ENCODE data around the gene ENTPD1. TPM values are rescaled to one million over a fixed set of nuclear protein-coding genes. Genes with fewer than 3 reads are reported as not detected.
A peak's percentile ranks its signal among the peaks of the same experiment; 100 is the strongest.

The ENTPD1 gene
- total and polyA plus RNA-seq, 9 of the 15 experiments (the other 6 are each of a cell fraction or from before 2014, with no cell fraction given): 0.07 to 1.5 (median 0.37) TPM

DNA sequence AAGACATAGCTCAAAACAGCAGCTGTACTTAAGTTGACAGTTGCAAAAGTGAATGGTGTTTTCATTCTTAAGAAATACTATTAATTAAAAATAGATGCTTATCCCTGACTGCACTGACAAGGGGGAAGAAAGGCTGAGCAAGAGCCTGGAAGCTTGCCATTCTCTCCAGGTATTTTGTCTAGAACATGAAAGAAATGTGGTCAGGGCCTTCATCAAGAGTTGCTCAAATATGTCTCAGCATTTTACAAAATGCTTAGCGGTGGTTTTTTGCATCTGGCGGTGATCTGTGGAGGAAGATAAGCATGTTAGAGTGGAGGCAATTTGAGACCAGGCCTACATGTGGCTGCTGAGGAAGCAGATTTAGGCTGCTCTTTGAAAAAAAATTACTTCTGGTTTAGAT is 105.4 kb downstream of the ENTPD1 start:
- Histone ChIP-seq H3K27ac (ENCODE audit: extremely low read depth, low read depth, low read length) (no peak overlapping the region), H3K4me1 (replicated peaks in 1 of 2; ENCODE audit: control insufficient read depth in 2 of 2, insufficient read depth in 2 of 2, low read length in 2 of 2) (no peaks in the 10 kb centered on the region), H2AFZ (ENCODE audit: low read depth, low read length) (no peak overlapping the region), H3K27me3 (ENCODE audit: control insufficient read depth in 2 of 2, insufficient read depth in 2 of 2, low read length in 2 of 2) (no peaks in the 10 kb centered on the region), H3K79me2 (ENCODE audit: control insufficient read depth, insufficient read depth, low read length) (no peaks in the 10 kb centered on the region), H3K36me3 (ENCODE audit: control insufficient read depth, insufficient read depth, low read length) (no peaks in the 10 kb centered on the region), H3K9me3 (replicated peaks; ENCODE audit: control insufficient read depth, insufficient read depth, low read depth, low read length) (no peaks in the 10 kb centered on the region), H3K9me1 (ENCODE audit: control insufficient read depth, insufficient read depth, low read length) (no peaks in the 10 kb centered on the region), H3K9ac (ENCODE audit: insufficient read depth in 1 of 2, low read depth in 2 of 2, low read length in 2 of 2) (no peak overlapping the region), H3K4me2 (ENCODE audit: insufficient read depth, low read length) (no peak overlapping the region), H3K4me3 (no peak overlapping the region), H4K20me1 (replicated peaks; ENCODE audit: control insufficient read depth, insufficient read depth, low read length) (no peaks in the 10 kb centered on the region)
- no TSS peak for BruUV-seq (replicated peaks)
- intact Hi-C loops (cut with micrococcal nuclease) (no loop called here), in situ Hi-C loops (cut with MboI) (no loop called here)
- ATAC-seq (no peak), FAIRE-seq (no peak), DNase-seq (ENCODE audit: extremely low read depth in 1 of 4, low spot score in 3 of 4) (no peak)
- ChIA-PET POLR2A (interaction anchor here (1.0 kb wide), 1 partner anchor 13 kb away, joined by 3 read pairs; no protein-coding TSS in a partner anchor), CTCF (ENCODE audit: low intra/inter-chr PET ratio) (interaction anchor here (0.6 kb wide), 1 partner anchor 169 kb away, joined by 3 read pairs; no protein-coding TSS in a partner anchor)
- WGBS (ENCODE audit: insufficient coverage, low coverage, missing lambda C conversion rate): 30% methylated on average over 2 of the region's 2 CpGs
- TF ChIP-seq, protein P1, sequence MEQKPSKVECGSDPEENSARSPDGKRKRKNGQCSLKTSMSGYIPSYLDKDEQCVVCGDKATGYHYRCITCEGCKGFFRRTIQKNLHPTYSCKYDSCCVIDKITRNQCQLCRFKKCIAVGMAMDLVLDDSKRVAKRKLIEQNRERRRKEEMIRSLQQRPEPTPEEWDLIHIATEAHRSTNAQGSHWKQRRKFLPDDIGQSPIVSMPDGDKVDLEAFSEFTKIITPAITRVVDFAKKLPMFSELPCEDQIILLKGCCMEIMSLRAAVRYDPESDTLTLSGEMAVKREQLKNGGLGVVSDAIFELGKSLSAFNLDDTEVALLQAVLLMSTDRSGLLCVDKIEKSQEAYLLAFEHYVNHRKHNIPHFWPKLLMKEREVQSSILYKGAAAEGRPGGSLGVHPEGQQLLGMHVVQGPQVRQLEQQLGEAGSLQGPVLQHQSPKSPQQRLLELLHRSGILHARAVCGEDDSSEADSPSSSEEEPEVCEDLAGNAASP (IDR thresholded peaks at IDR 0.05): no peak
- TF ChIP-seq, protein P2, sequence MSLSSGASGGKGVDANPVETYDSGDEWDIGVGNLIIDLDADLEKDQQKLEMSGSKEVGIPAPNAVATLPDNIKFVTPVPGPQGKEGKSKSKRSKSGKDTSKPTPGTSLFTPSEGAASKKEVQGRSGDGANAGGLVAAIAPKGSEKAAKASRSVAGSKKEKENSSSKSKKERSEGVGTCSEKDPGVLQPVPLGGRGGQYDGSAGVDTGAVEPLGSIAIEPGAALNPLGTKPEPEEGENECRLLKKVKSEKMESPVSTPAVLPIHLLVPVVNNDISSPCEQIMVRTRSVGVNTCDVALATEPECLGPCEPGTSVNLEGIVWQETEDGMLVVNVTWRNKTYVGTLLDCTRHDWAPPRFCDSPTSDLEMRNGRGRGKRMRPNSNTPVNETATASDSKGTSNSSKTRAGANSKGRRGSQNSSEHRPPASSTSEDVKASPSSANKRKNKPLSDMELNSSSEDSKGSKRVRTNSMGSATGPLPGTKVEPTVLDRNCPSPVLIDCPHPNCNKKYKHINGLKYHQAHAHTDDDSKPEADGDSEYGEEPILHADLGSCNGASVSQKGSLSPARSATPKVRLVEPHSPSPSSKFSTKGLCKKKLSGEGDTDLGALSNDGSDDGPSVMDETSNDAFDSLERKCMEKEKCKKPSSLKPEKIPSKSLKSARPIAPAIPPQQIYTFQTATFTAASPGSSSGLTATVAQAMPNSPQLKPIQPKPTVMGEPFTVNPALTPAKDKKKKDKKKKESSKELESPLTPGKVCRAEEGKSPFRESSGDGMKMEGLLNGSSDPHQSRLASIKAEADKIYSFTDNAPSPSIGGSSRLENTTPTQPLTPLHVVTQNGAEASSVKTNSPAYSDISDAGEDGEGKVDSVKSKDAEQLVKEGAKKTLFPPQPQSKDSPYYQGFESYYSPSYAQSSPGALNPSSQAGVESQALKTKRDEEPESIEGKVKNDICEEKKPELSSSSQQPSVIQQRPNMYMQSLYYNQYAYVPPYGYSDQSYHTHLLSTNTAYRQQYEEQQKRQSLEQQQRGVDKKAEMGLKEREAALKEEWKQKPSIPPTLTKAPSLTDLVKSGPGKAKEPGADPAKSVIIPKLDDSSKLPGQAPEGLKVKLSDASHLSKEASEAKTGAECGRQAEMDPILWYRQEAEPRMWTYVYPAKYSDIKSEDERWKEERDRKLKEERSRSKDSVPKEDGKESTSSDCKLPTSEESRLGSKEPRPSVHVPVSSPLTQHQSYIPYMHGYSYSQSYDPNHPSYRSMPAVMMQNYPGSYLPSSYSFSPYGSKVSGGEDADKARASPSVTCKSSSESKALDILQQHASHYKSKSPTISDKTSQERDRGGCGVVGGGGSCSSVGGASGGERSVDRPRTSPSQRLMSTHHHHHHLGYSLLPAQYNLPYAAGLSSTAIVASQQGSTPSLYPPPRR (CRISPR knock-in tag; IDR thresholded peaks at IDR 0.05; ENCODE audit: borderline replicate concordance): no peak
- TF ChIP-seq SETDB1 (IDR thresholded peaks at IDR 0.05; ENCODE audit: low read length): no peak
- no peak for TF ChIP-seq ZNF41 (CRISPR knock-in tag; conservative IDR thresholded peaks at IDR 0.05)
- TF ChIP-seq ZNF316 (IDR thresholded peaks at IDR 0.05): 0 out of 2 replicates have a peak, but pooled peaks have one; percentile 36

All from K562 (cell line).